ENCODE data around the gene INPP5K. TPM values are rescaled to one million over a fixed set of nuclear protein-coding genes. Genes with fewer than 3 reads are reported as not detected.

The INPP5K gene
- total and polyA plus RNA-seq, 12 donors = 11.1 to 91.6 (median 36.2) TPM

DNA sequence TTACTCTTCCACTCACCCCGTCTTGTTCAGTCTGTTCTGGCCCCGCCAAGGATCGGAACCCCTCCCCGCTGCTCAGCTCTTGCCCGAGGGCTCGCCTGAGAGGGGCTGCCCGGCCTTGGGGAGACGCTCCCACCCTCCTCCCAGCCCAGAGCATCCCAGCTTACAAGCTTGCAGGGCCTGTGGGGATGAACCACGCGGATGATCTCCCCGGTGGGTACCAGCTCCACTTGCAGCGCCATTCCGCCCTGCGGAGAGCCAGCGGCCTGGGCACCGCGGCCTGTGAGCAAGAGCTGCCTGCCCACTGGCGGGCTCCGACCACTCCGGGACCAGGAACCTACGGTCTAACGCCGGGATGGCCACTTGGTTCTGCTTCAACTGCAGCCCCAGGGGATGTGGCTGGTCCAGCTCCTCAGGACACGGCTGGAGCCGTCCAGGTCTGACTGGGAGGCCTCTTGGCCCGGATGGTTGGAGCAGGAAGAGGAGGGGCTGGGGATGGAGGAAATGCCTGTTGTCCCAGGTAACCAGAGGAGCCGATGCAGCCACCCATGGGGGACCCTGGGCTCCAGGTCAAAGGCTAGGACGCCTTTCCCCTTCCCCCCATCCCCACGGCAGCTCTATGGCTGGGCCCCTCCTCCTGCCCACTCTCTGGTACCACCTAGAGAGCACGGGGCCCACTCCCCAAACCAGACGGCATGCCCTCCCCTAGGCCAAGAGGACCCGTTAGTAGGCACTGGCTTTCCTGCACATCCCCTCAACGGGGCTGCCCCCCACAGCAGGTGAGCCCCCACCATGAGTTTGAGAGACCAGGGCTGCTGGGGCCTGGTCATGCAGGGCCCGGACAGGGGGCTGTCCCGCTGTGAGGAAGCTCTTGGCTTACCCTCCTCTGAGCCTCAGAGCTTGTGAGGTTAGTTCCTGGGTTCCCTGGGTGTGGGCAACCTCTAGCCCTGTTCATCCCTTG lies 23.9 kb downstream of the INPP5K start, which contains the start of gene MYO1C:
Gene MYO1C, minus strand, starts transcription at position 438 of the 958 bp plus-strand sequence. Its CDS starts 199 bp downstream, at position 239.
- DNase-seq = peak in 2 of 7 donors; percentile 43 to 48

DNA sequence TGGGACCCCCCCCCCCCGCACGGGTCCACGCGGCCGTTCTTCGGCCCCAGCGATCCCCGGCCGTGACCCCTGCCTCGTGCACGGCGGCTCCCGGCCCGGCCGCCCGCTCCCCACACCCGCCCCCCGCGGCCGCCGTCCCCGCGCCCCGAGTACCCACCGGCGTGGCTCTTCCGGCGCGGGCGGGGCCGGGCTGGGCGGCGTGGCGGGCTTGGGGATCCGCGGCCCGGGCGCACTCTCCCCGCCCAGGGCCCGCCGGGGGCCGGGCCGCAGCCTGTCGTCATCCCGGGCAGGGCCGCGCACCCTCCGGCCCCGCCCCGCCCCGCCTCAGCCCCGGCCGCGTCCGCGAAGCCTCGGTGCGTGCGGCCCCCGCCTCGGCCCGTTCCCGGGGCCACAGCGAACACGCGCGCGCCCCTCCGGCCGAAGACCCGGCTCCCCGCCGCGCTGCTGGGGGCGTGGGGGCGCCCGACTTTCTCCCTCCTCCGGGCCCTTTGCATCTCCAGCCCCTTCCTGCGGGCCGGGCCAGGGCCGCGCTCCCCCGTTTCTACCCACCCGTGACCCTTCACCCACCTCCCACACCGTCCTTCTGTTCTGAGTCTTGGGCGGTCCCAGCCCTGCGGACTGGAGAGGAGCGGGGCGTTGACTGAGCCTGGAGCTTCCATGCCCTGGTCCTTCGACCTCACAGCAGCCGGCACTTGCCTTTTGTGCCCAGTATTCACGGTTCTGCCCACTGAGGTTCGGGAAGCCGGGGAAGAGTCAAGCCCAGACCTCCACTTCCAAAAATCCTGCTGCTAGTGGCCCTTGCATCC lies 24.8 kb downstream of the INPP5K start:
- WGBS, 4 donors = 2 to 7% (median 3%) methylated on average over 16 to 94 of the region's 94 CpGs
- TF ChIP-seq, protein P1, sequence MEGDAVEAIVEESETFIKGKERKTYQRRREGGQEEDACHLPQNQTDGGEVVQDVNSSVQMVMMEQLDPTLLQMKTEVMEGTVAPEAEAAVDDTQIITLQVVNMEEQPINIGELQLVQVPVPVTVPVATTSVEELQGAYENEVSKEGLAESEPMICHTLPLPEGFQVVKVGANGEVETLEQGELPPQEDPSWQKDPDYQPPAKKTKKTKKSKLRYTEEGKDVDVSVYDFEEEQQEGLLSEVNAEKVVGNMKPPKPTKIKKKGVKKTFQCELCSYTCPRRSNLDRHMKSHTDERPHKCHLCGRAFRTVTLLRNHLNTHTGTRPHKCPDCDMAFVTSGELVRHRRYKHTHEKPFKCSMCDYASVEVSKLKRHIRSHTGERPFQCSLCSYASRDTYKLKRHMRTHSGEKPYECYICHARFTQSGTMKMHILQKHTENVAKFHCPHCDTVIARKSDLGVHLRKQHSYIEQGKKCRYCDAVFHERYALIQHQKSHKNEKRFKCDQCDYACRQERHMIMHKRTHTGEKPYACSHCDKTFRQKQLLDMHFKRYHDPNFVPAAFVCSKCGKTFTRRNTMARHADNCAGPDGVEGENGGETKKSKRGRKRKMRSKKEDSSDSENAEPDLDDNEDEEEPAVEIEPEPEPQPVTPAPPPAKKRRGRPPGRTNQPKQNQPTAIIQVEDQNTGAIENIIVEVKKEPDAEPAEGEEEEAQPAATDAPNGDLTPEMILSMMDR (IDR thresholded peaks at IDR 0.05) = no peak
- no peak for TF ChIP-seq POLR2A (IDR thresholded peaks at IDR 0.05)
- Histone ChIP-seq H3K4me3 (peak overlapping the region; percentile 33 to 81 (median 70)), H3K27ac (peak overlapping the region in 4 of 5 donors; percentile 70 to 95 (median 76)), H3K27me3 (no peaks in the 10 kb centered on the region), H3K4me1 (replicated peaks in 1 of 2) (peaks cover 19 to 32% of the 10 kb centered on the region in 2 donors), H3K9me3 (replicated peaks in 1 of 3) (no peaks in the 10 kb centered on the region), H3K36me3 (replicated peaks in 1 of 2) (peaks cover 0 to 12% of the 10 kb centered on the region in 2 donors)
- DNase-seq = peak in 5 of 7 donors; percentile 46 to 63 (median 47)
- intact Hi-C loops (cut with DNase I) = no loop called here

More for the DNA sequence above, 23.9 kb downstream of the INPP5K start, which contains the start of gene MYO1C:
- peak within 1 kb of the TSS in 4 of 5 donors; percentile 70 to 95 (median 72) for H3K27ac ChIP-seq
- peak within 1 kb of the TSS in 3 of 4 donors; percentile 21 to 80 (median 33) for H3K4me3 ChIP-seq
- no peaks in the 10 kb centered on the region for H3K27me3 ChIP-seq
- peaks cover 0 to 20% of the 10 kb centered on the region in 2 donors for H3K36me3 ChIP-seq (replicated peaks in 1 of 2)
- peaks cover 15 to 24% of the 10 kb centered on the region in 2 donors for H3K4me1 ChIP-seq (replicated peaks in 1 of 2)
- 64 to 66% (median 65%) methylated on average over 16 to 35 of the region's 35 CpGs for WGBS, 4 donors
- no peaks in the 10 kb centered on the region for H3K9me3 ChIP-seq (replicated peaks in 1 of 3)
- TF ChIP-seq, protein P1 (IDR thresholded peaks at IDR 0.05) = no peak
- no peak for TF ChIP-seq POLR2A (IDR thresholded peaks at IDR 0.05)
- intact Hi-C loops (cut with DNase I) = no loop called here

DNA sequence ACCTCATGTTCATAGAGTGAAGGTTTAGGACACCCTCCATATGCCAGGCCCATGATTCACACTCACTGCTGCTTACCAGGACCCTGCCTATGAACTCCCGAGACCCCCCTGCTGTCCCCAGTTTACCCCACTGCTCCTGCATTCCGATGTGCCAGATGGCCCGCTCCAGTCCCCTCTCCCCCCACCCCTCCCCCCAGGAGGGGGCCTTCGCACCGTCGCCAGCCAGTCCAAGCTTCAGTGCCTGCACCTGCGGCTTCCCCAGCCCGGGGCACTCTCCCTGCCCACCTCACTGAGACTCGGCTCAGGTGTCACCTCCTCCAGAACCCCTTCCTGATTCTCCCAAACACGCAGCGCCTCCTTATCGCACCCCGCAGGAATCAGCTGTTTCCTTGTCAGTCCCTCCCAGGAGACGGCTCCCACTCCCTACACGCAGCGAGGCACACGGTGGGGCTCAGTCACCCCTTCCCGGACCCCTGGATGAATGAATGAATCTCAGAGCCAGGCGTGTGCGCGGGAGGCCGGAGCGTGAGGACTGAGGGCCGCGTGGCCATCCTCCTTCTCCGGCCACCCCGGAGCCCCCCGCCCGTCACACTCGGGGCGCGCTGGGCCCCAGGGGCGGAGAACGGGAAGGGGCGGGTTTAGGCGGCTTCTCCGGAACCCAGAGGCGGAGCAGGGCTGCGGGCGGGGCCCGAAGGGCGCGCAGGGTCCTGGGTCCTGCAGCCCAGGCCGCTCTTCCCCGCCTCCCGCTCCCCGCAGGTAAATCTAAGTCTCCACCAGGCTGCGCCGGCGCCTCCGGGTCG lies 25.6 kb downstream of the INPP5K start:
- 1 to 13% (median 4%) methylated on average over 9 to 52 of the region's 52 CpGs for WGBS, 4 donors
- H3K4me1 ChIP-seq (replicated peaks in 1 of 2) = peaks cover 19 to 40% of the 10 kb centered on the region in 2 donors
- H3K27ac ChIP-seq = peak overlapping the region in 4 of 5 donors; percentile 58 to 95 (median 76)
- DNase-seq = peak in 6 of 7 donors; percentile 52 to 71 (median 56)
- intact Hi-C loops (cut with DNase I) = no loop called here
- peak overlapping the region; percentile 59 to 81 (median 70) for H3K4me3 ChIP-seq
- TF ChIP-seq POLR2A (IDR thresholded peaks at IDR 0.05) = peak in 1 of 2 donors; percentile 35
- TF ChIP-seq, protein P1 (IDR thresholded peaks at IDR 0.05) = no peak
- H3K27me3 ChIP-seq = no peaks in the 10 kb centered on the region
- H3K9me3 ChIP-seq (replicated peaks in 1 of 3) = no peaks in the 10 kb centered on the region
- H3K36me3 ChIP-seq (replicated peaks in 1 of 2) = peaks cover 0 to 7% of the 10 kb centered on the region in 2 donors
